VCaP (cell line): ENCODE measurements around the gene CDC42EP4.

ENCODE experiments used
- H3K27ac ChIP-seq: fragments of 450-650 bp; 2 replicates; pipeline ENCODE4 v1.5.1; 2017
- TF ChIP-seq, protein P1 (sequence below): fragments of 450-650 bp; conservative IDR thresholded peaks from 2 replicates; pipeline ENCODE4 v1.5.1; 2017; ENCODE audit warnings: mild to moderate bottlenecking, moderate library complexity

The CDC42EP4 gene

DNA sequence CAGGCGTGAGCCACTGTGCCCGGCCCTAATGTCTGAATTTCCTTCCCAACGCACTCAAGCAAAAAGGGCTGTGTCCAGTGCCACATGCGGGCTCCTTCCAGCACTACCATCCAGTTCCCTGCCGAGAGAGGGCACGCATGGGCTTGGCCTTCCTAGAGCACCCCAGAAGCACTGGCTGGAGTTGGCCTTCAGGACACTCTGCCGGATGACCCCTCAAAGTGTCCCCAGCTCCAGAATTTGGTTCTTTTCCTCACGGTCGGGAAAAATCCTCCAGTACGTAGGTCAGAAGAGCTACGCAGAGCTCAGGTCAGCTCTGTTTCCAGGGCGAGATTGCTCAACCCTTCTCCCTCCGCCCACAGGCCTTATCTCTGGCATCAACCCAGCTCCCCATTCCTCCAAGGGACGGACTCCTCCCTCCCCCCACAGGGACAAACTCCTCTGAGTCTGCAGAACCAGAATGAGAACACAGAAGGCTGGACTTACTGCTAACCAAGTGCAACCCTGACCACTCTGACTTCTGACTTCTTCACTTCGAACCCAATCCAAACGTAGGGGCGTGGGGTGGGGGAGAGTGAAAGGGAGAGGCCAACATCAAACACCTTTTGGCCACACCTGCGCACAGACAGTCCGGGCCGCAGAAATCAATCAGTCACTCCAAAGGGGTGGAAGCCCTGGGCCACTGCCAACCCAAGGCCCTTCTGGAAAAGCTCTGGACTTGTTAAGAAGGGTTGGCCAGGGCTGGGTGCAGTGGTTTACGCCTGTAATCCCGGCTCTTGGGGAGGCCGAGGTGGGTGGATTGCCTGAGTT, 3.6 kb downstream of the CDC42EP4 start:
- H3K27ac ChIP-seq: peak overlapping the region; percentile 90
- TF ChIP-seq, protein P1, sequence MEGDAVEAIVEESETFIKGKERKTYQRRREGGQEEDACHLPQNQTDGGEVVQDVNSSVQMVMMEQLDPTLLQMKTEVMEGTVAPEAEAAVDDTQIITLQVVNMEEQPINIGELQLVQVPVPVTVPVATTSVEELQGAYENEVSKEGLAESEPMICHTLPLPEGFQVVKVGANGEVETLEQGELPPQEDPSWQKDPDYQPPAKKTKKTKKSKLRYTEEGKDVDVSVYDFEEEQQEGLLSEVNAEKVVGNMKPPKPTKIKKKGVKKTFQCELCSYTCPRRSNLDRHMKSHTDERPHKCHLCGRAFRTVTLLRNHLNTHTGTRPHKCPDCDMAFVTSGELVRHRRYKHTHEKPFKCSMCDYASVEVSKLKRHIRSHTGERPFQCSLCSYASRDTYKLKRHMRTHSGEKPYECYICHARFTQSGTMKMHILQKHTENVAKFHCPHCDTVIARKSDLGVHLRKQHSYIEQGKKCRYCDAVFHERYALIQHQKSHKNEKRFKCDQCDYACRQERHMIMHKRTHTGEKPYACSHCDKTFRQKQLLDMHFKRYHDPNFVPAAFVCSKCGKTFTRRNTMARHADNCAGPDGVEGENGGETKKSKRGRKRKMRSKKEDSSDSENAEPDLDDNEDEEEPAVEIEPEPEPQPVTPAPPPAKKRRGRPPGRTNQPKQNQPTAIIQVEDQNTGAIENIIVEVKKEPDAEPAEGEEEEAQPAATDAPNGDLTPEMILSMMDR: no peak

DNA sequence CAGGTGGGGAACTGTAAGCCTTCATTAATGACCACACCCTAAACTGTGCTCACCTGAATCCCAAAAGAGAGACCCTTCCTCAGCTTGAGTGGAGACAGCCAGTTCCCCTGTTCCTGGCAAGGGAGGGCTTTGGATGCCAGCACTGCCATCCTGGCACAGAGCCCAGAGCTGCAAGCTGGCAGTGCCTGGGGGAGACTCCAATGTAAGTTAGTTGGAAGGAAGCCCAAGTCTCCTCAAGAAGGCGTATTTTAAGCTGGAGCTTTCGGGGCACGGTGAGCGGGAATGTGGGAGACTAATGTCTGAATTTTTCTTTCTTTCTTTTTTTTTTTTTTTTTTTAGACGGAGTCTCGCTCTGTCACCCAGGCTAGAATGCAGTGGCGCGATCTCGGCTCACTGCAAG, 4.7 kb downstream of the CDC42EP4 start:
- TF ChIP-seq, protein P1: no peak
- peak overlapping the region; percentile 90 for H3K27ac ChIP-seq

DNA sequence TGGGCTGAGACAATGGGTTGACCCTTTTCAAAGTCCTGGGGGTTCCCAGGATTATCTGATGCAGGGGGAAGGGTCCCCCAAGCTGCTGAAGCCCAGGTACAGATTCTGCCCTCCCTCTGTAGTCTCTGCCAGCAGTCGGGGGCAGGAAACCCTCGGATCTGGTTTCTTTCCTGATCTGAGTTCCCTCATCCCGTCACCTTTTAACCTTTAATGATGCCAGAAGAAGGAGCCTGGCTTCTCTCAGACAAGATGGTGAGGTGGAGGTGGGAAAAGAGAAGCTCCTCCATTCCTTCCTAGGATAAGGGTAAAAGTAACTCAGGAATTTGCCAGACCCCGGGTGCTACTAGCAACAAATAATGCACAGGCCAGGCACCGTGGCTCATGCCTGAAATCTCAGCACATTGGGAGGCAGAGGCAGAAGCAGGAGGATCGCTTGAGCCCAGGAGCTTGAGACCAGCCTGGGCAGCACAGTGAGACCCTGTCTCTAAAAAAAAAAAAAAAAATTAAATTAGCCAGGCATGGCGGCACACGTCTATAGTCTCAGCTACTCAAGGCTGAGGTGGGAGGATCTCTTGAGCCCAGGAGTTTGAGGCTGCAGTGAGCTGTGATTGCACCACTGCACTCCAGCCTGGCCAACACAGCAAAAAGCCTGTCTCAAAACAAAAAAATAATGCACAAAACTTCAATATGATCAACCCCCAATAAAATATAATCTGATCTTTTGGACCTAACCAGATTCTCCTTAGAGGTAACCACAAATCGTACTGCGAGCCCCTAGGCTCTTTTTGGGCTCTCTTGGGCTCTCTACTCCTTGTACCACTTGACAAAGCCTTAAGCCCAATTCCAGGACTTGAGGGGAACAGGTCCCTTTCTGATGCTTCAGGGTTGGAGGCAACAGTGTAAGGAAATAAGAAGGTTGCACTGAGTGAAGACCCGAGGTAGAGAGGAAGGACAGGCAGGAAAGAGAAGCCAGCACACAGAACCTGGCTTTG, 5.7 kb downstream of the CDC42EP4 start:
- H3K27ac ChIP-seq: peak overlapping the region; percentile 90
- TF ChIP-seq, protein P1: no peak

DNA sequence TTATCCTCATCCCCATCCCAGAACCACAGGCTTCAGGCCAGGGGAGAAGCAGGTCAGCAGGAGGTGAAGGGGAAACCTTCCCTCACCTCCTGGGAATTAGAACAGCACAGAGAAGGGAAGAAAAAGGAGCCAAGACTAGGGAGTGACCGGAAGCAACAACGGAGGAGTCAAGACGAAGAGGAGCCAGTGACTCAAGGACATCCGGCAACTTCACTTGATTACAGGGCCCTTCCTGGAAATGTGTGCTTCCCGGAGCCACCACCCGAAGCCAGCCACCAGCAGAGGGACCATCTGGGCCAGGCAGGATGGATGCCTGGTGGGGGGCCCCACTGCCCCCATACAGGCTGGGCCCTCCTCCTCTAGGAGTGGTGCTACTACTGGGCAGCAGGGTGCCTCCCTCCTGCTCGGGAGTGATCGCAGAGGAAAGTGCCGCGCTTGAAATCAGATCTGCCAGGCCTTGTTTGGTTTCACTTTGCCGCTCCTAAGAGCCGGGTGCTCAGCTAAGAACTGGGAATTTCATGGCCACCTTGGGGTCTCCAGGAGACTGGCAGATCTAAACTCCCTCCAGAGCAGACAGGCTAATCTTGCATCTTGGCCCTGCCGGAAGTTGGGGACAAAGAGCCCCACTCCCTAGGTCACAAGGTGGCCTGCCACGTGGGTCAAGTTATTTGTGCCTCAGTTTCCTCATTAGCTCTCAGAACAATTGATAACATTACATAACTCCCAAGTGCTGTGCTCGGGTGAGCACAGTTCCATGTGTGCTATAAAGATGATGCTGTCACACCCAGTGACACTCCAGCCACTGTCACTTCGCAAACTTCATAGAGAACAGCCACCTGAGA, 6.6 kb downstream of the CDC42EP4 start:
- peak overlapping the region; percentile 90 for H3K27ac ChIP-seq
- TF ChIP-seq, protein P1: peak; percentile 11; the same call in 1 of the 2 replicates

DNA sequence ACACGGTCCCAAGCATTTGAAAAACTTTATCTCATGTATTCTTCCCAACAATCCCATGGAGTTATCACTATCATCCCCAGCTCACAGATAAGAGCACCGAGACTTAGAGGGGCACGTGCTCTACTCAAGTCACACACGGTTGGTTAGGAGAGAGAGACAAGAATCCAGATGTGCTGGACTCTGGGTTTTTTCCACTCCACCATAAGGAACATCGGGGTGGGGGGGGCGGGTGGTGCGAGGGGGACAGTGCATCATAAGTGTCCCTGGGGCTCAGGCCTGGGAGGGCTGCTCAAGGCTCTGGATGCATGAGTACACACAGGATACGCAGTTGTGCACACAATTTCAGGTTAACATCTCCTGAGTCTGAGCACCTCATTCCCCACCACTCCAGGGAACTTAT, 7.4 kb downstream of the CDC42EP4 start:
- TF ChIP-seq, protein P1: no peak
- H3K27ac ChIP-seq: peak overlapping the region; percentile 90

DNA sequence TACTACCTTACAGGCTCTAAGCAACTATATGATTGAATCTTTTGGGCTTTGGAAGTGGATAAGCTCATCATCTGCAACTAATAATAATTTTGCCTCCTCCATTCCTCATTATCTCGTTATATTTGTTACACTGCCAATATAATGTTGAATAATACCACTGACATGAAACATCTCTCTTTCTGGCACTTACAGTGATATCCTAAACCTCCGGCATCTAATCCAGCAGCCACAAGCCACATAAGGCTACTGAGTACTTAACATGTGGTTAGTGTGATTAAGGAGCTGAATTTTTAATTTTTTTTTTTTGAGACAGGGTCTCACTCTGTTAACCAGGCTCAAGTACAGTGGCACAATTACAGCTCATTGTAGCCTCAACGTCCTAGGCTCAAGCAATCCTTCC, 9.6 kb downstream of the CDC42EP4 start:
- H3K27ac ChIP-seq: no peak overlapping the region
- TF ChIP-seq, protein P1: no peak
